Left lung (tissue), 10 donors: Measurements from ENCODE around the gene RHBDL2. TPM values are rescaled to one million over a fixed set of nuclear protein-coding genes. Genes with fewer than 3 reads are reported as not detected.

Experiments
- ATAC-seq: fragments of 200-7000 bp; cut with Tn5 transposase; one replicate; pipeline ENCODE4 v1.9.1; 2020; ENCODE audit warnings: moderate library complexity
- DNase-seq, 4 donors: peaks; one replicate each; pipeline ENCODE4 v3.0.0-alpha.2; 2013 to 2020
- H3K27ac ChIP-seq, 2 donors: fragments of 200-600 bp; sonication (generic) in 1 of 2; one replicate each; pipeline versions ENCODE4 v1.5.0 to v1.8.0; 2020 to 2021
- H3K27me3 ChIP-seq, 2 donors: fragments of 200-600 bp; sonication (generic) in 1 of 2; one replicate each; pipeline versions ENCODE4 v1.5.0 to v1.8.0; 2020 to 2021
- H3K36me3 ChIP-seq, 2 donors: fragments of 200-600 bp; sonication (generic) in 1 of 2; one replicate each; pipeline versions ENCODE4 v1.5.0 to v1.8.0; 2020 to 2021
- H3K4me1 ChIP-seq, 2 donors: fragments of 200-600 bp; one replicate each; pipeline ENCODE4 v1.8.0; 2021
- H3K4me3 ChIP-seq, 2 donors: fragments of 200-600 bp; sonication (generic) in 1 of 2; one replicate each; pipeline versions ENCODE4 v1.5.0 to v1.8.0; 2020 to 2021; ENCODE audit warnings: mild to moderate bottlenecking in 1 of 2
- H3K9me3 ChIP-seq, 2 donors: fragments of 200-600 bp; sonication (generic) in 1 of 2; one replicate each; pipeline versions ENCODE4 v1.5.0 to v1.8.0; 2020 to 2021
- CTCF ChIP-seq, 2 donors: fragments of 200-600 bp; sonication (generic) in 1 of 2; IDR thresholded peaks; one replicate each; pipeline versions ENCODE4 v1.5.0 to v1.8.0; 2021; ENCODE audit warnings: antibody characterized with exemption in 2 of 2
- intact Hi-C, 2 donors: fragments of 100-400 bp; cut with DNase I; formaldehyde crosslinking; loops; one replicate each; pipeline versions ENCODE4 v1.11.2 to v1.14.2; 2022
- polyA plus RNA-seq, 6 donors: library from polyadenylated mRNA; unstranded; fragments of 120-200 nt; gene quantifications; one replicate each; pipeline ENCODE4 v1.2.1, GENCODE V29; 2013; ENCODE audit not compliant: insufficient read length in 6 of 6
- total RNA-seq, 2 donors: library from RNA; stranded (reverse); fragmentation: NEBNext Ultra II Directional; extraction: Animal tissue kit (Norgen Biotek cat#: 25700); gene quantifications; one replicate each; pipeline ENCODE4 v1.2.1, GENCODE V29; 2021
- donor health status: DM: no; HTN: yes; CAD: no.
- donor health status: DM: no; HTN: no; CAD: no.

Gene RHBDL2
- total and polyA plus RNA-seq, 8 donors, result 1.0 to 2.7 (median 2.0) TPM

- Histone ChIP-seq H3K27ac (no peak overlapping the region), H3K27me3 (no peaks in the 10 kb centered on the region), H3K36me3 (no peaks in the 10 kb centered on the region), H3K4me1 (no peaks in the 10 kb centered on the region), H3K4me3 (no peak overlapping the region), H3K9me3 (no peaks in the 10 kb centered on the region)
- no peak for TF ChIP-seq CTCF (IDR thresholded peaks at IDR 0.05)
- ATAC-seq (no peak), DNase-seq (no peak)
- intact Hi-C loops, result no loop called here
Observed at GRCh38 chr1:38940339-38941047, 1.1 kb downstream of the RHBDL2 start.

GRCh38 chr1:38938722-38939260, 2.8 kb downstream of the RHBDL2 start:
- intact Hi-C loops, result no loop called here
- TF ChIP-seq CTCF (IDR thresholded peaks at IDR 0.05), result no peak
- H3K27ac ChIP-seq, result no peak overlapping the region

GRCh38 chr1:38932571-38932970, 9.1 kb downstream of the RHBDL2 start:
- H3K27me3 ChIP-seq, result no peaks in the 10 kb centered on the region
- H3K4me1 ChIP-seq, result no peaks in the 10 kb centered on the region
- TF ChIP-seq CTCF (IDR thresholded peaks at IDR 0.05), result no peak
- ATAC-seq (no peak), DNase-seq (no peak)
- no peaks in the 10 kb centered on the region for H3K9me3 ChIP-seq
- H3K27ac ChIP-seq, result no peak overlapping the region
- no peaks in the 10 kb centered on the region for H3K36me3 ChIP-seq
- H3K4me3 ChIP-seq, result no peak overlapping the region
- intact Hi-C loops, result no loop called here

More at GRCh38 chr1:38938722-38939260, 2.8 kb downstream of the RHBDL2 start:
- no peak for ATAC-seq
- Histone ChIP-seq H3K4me1 (no peaks in the 10 kb centered on the region), H3K9me3 (no peaks in the 10 kb centered on the region), H3K4me3 (no peak overlapping the region), H3K36me3 (no peaks in the 10 kb centered on the region), H3K27me3 (no peaks in the 10 kb centered on the region)
- DNase-seq, result no peak

GRCh38 chr1:38929476-38929875, 12.2 kb downstream of the RHBDL2 start:
- Histone ChIP-seq H3K4me1 (no peaks in the 10 kb centered on the region), H3K27me3 (no peaks in the 10 kb centered on the region), H3K9me3 (no peaks in the 10 kb centered on the region), H3K27ac (no peak overlapping the region), H3K36me3 (no peaks in the 10 kb centered on the region), H3K4me3 (no peak overlapping the region)
- ATAC-seq (no peak), DNase-seq (no peak)
- intact Hi-C loops, result no loop called here
- TF ChIP-seq CTCF (IDR thresholded peaks at IDR 0.05), result no peak

- DNase-seq, result no peak
- TF ChIP-seq CTCF (IDR thresholded peaks at IDR 0.05), result no peak
Observed at GRCh38 chr1:38929054-38929453, 12.6 kb downstream of the RHBDL2 start.

More at GRCh38 chr1:38929054-38929453, 12.6 kb downstream of the RHBDL2 start:
- Histone ChIP-seq H3K27me3 (no peaks in the 10 kb centered on the region), H3K9me3 (no peaks in the 10 kb centered on the region), H3K27ac (no peak overlapping the region), H3K4me1 (no peaks in the 10 kb centered on the region), H3K36me3 (no peaks in the 10 kb centered on the region), H3K4me3 (no peak overlapping the region)
- ATAC-seq, result no peak
- intact Hi-C loops, result no loop called here
